Vagina (tissue), 2 donors: ENCODE data around the gene IYD.

Experiments
- CTCF ChIP-seq, 3 experiments: fragments of 450-650 bp in 2 of 3; fragments of 200-600 bp in 1 of 3; sonication (generic) in 1 of 3; IDR thresholded peaks; one replicate each; pipeline ENCODE4 v1.5.1; 2017 to 2019; ENCODE audit warnings: antibody characterized with exemption in 3 of 3, mild to moderate bottlenecking in 2 of 3, moderate library complexity in 2 of 3
- POLR2A ChIP-seq, 2 donors: fragments of 450-650 bp; IDR thresholded peaks; one replicate each; pipeline ENCODE4 v1.6.1; 2017; ENCODE audit warnings: antibody characterized with exemption in 2 of 2, mild to moderate bottlenecking in 2 of 2, moderate library complexity in 2 of 2
- POLR2AphosphoS5 ChIP-seq, 2 donors: sonication (generic); formaldehyde crosslinking; IDR thresholded peaks; one replicate each; pipeline ENCODE4 v1.9.0; 2017; ENCODE audit warnings: antibody characterized with exemption in 2 of 2, mild to moderate bottlenecking in 2 of 2, low read depth in 1 of 2; ENCODE audit not compliant: insufficient read depth in 1 of 2

- TF ChIP-seq CTCF (IDR thresholded peaks at IDR 0.05): no peak
- TF ChIP-seq POLR2A (IDR thresholded peaks at IDR 0.05): no peak
- no peak for TF ChIP-seq POLR2AphosphoS5 (IDR thresholded peaks at IDR 0.05; ENCODE audit: insufficient read depth in 1 of 2, low read depth in 1 of 2)
Measured at GRCh38 chr6:150435360-150435759, 66.5 kb downstream of the IYD start.
